Muscle of arm (tissue), 12 donors: ENCODE results near the gene FRMD4A. TPM values are rescaled to one million over a fixed set of nuclear protein-coding genes. Genes with fewer than 3 reads are reported as not detected.

ENCODE experiments used
- DNase-seq: peaks from one replicate; pipeline ENCODE4 v3.0.0-alpha.2; 2013
- polyA plus RNA-seq, 12 donors: library from polyadenylated mRNA; unstranded; fragments of 120-200 nt; gene quantifications; one replicate each; pipeline ENCODE4 v1.2.1, GENCODE V29; 2013; ENCODE audit not compliant: insufficient read length in 12 of 12

The FRMD4A gene
- polyA plus RNA-seq, 12 donors, result 28.4 to 70.7 (median 37.0) TPM; not detected in 1

- no peak for DNase-seq
Measured at GRCh38 chr10:14191871-14192270, 138.9 kb downstream of the FRMD4A start.

- no peak for DNase-seq
Measured at GRCh38 chr10:14191407-14191806, 139.3 kb downstream of the FRMD4A start.

- no peak for DNase-seq
Measured at GRCh38 chr10:14190702-14191101, 140.0 kb downstream of the FRMD4A start.

GRCh38 chr10:14186245-14186644 lies 144.5 kb downstream of the FRMD4A start:
- DNase-seq, result no peak

- DNase-seq, result no peak
Measured at GRCh38 chr10:14185316-14186045, 145.2 kb downstream of the FRMD4A start.

- DNase-seq, result no peak
Measured at GRCh38 chr10:14184841-14185315, 145.8 kb downstream of the FRMD4A start.

GRCh38 chr10:14182781-14183180 lies 147.9 kb downstream of the FRMD4A start:
- no peak for DNase-seq

- no peak for DNase-seq
Measured at GRCh38 chr10:14181567-14181936, 149.2 kb downstream of the FRMD4A start.

GRCh38 chr10:14180911-14181566 lies 149.7 kb downstream of the FRMD4A start:
- DNase-seq, result no peak

GRCh38 chr10:14179251-14179650 lies 151.5 kb downstream of the FRMD4A start:
- no peak for DNase-seq

GRCh38 chr10:14173706-14174594 lies 156.8 kb downstream of the FRMD4A start:
- DNase-seq, result peak; percentile 39

GRCh38 chr10:14173391-14173705 lies 157.4 kb downstream of the FRMD4A start:
- peak; percentile 16 for DNase-seq

- DNase-seq, result no peak
Measured at GRCh38 chr10:14172336-14172950, 158.3 kb downstream of the FRMD4A start.

GRCh38 chr10:14171336-14171735 lies 159.4 kb downstream of the FRMD4A start:
- no peak for DNase-seq

GRCh38 chr10:14163377-14164086 lies 167.2 kb downstream of the FRMD4A start:
- no peak for DNase-seq

- DNase-seq, result no peak
Measured at GRCh38 chr10:14162629-14163344, 167.9 kb downstream of the FRMD4A start.

GRCh38 chr10:14162061-14162460 lies 168.7 kb downstream of the FRMD4A start:
- DNase-seq, result no peak

GRCh38 chr10:14160299-14160698 lies 170.4 kb downstream of the FRMD4A start:
- DNase-seq, result no peak

- no peak for DNase-seq
Measured at GRCh38 chr10:14158575-14158974, 172.1 kb downstream of the FRMD4A start.

- DNase-seq, result no peak
Measured at GRCh38 chr10:14156104-14156503, 174.6 kb downstream of the FRMD4A start.

GRCh38 chr10:14153570-14154055 lies 177.1 kb downstream of the FRMD4A start:
- DNase-seq, result no peak
